Left forelimb (tissue), 1 donor: ENCODE results near the gene LAMA2.
"Not testable (repeated sequence)": the region's sequence is repeated elsewhere in the genome, so short reads cannot be mapped to it uniquely, and the experiment has no call there.

Experiments used
- DNase-seq: peaks from one replicate; pipeline ENCODE4 v3.0.0-alpha.2; 2018; ENCODE audit warnings: low spot score

The LAMA2 gene

GRCh38 chr6:129124347-129124746, 241.4 kb downstream of the LAMA2 start:
- no peak for DNase-seq

GRCh38 chr6:129130106-129130505, 247.2 kb downstream of the LAMA2 start:
- no peak for DNase-seq

- DNase-seq, result no peak
These were observed 248.2 kb downstream of the LAMA2 start for GRCh38 chr6:129130959-129131681.

- DNase-seq, result no peak
These were observed 250.8 kb downstream of the LAMA2 start for GRCh38 chr6:129133770-129134192.

- no peak for DNase-seq
These were observed 251.6 kb downstream of the LAMA2 start for GRCh38 chr6:129134535-129134934.

GRCh38 chr6:129135451-129135850, 252.5 kb downstream of the LAMA2 start:
- DNase-seq, result no peak

- no peak for DNase-seq
These were observed 253.8 kb downstream of the LAMA2 start for GRCh38 chr6:129136751-129137150.

GRCh38 chr6:129138739-129139405, 255.9 kb downstream of the LAMA2 start:
- no peak for DNase-seq

- DNase-seq, result peak; percentile 67
These were observed 257.6 kb downstream of the LAMA2 start for GRCh38 chr6:129140526-129140925.

GRCh38 chr6:129141499-129141898, 258.6 kb downstream of the LAMA2 start:
- DNase-seq, result no peak

GRCh38 chr6:129146902-129147301, 264.0 kb downstream of the LAMA2 start:
- DNase-seq, result no peak

- no peak for DNase-seq
These were observed 267.6 kb downstream of the LAMA2 start for GRCh38 chr6:129150507-129150906.

- DNase-seq, result no peak
These were observed 270.3 kb downstream of the LAMA2 start for GRCh38 chr6:129153257-129153656.

GRCh38 chr6:129159242-129159641, 276.3 kb downstream of the LAMA2 start:
- DNase-seq, result not testable (repeated sequence)

- DNase-seq, result no peak
These were observed 279.7 kb downstream of the LAMA2 start for GRCh38 chr6:129162605-129163004.

- no peak for DNase-seq
These were observed 280.6 kb downstream of the LAMA2 start for GRCh38 chr6:129163551-129163950.

GRCh38 chr6:129164032-129164431, 281.1 kb downstream of the LAMA2 start:
- DNase-seq, result no peak

GRCh38 chr6:129172279-129172995, 289.5 kb downstream of the LAMA2 start:
- not testable (repeated sequence) for DNase-seq

- DNase-seq, result no peak
These were observed 292.1 kb downstream of the LAMA2 start for GRCh38 chr6:129175066-129175465.

- DNase-seq, result no peak
These were observed 294.9 kb downstream of the LAMA2 start for GRCh38 chr6:129177801-129178200.

- DNase-seq, result no peak
These were observed 296.3 kb downstream of the LAMA2 start for GRCh38 chr6:129179283-129179682.

GRCh38 chr6:129181001-129181400, 298.1 kb downstream of the LAMA2 start:
- no peak for DNase-seq

- no peak for DNase-seq
These were observed 300.3 kb downstream of the LAMA2 start for GRCh38 chr6:129183187-129183591.
